ENCODE results near the gene VPS4B.
A peak's percentile ranks its signal among the peaks of the same experiment; 100 is the strongest.
"Not testable (repeated sequence)": the region's sequence is repeated elsewhere in the genome, so short reads cannot be mapped to it uniquely, and the experiment has no call there.

VPS4B gene

DNA sequence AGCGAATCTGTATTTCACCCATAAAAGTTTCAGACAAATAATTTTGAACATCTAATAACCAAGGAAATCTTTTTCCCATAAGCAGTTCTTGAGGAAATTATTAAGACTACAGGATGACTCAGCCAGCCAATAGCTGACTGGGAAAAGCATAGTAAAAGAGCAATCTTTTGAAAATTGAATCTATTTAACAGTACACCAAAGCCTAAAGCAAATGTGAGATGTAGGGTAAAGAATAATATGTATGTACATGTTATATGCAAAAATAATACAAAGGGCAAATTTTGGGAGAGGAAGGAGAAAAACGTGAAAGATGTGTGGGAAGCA, 42.7 kb downstream of the VPS4B start:
- DNase-seq: no peak
- in situ Hi-C loops (cut with HindIII; ENCODE audit: low pct_ligation_motif_present, low pct_unique_long_range_greater_than_20kb, low sequenced_read_pairs): no loop called here

DNA sequence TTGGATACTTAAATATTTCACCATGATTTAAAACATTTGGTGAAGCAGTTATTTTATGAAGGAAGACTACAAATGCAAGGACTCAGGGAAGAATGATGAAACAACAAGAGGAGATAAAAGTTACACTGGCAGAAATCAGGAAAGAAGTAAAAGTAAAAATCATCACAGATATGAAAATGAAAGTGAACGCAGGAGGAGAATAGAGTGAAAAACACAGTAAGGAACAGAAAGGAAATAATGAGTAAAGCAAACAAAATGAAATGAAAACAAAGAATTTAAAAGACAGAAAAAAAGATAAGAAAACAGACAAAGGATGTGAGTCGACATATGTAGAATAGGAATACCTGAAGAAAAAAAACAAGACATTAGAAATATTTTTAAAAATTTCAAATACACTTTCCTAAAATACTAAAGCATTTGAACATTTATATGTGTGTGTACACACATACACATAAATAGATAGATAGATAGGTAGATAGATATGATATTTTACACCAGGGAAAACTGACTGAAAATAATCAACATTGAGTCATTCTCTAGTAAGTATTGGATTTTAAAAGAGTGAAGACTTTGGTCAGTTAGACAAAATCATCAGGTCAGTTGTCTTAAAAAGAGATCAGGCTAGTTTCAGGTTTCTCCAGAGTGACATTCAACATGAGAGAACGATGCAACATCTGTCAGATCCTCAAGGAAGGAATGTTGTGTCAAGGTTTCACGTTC, 43.2 kb downstream of the VPS4B start:
- no peak for DNase-seq
- in situ Hi-C loops (cut with HindIII; ENCODE audit: low pct_ligation_motif_present, low pct_unique_long_range_greater_than_20kb, low sequenced_read_pairs): no loop called here

DNA sequence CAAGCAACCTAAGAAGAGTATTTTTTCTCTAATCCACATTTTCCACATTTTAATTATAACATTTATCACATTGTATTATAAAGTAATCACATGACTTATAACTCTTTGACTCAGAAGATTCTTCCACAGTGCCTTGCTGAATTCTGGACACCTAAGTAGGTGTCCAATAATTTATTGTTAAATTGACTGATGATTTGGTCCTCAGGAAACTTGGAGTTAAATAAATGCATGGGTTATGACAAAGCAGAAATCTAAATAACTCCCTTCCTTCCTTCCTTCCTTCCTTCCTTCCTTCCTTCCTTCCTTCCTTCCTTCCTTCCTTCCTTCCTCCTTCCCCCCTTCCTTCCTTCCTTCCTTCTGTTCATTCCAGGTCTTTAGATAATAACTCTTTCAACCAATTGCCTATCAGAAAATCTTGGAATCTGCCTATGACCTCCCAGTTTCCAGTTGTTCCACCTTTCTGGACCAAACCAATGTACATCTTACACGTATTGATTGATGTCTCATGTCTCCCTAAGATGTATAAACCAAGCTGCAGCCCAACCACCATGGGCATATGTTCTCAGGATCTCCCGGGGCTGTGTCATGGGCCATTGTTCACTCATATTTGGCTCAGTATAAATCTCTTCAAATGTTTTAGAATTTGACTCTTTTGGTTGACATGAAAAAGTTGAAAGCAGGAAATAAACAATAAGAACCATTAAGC, 44.8 kb downstream of the VPS4B start:
- in situ Hi-C loops (cut with HindIII; ENCODE audit: low pct_ligation_motif_present, low pct_unique_long_range_greater_than_20kb, low sequenced_read_pairs): no loop called here
- DNase-seq: no peak

DNA sequence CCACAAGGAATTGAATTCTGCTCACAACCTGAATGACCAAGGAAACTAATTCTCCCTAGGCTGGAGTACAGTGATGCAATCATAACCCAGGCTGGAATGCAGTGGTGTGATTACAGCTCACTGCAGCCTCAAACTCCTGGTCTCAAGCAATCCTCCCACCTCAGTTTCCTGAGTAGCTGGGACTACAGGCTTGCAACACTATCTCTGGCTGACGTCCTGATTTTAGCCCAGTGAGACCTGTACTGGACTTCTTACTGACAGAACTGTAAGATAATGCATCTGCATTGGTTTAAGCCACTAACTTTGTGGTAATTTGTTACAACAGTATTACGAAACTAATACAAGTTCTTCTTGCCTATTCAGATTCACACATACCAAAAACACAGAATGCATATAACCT, 45.7 kb downstream of the VPS4B start:
- in situ Hi-C loops (cut with HindIII; ENCODE audit: low pct_ligation_motif_present, low pct_unique_long_range_greater_than_20kb, low sequenced_read_pairs): no loop called here
- no peak for DNase-seq

DNA sequence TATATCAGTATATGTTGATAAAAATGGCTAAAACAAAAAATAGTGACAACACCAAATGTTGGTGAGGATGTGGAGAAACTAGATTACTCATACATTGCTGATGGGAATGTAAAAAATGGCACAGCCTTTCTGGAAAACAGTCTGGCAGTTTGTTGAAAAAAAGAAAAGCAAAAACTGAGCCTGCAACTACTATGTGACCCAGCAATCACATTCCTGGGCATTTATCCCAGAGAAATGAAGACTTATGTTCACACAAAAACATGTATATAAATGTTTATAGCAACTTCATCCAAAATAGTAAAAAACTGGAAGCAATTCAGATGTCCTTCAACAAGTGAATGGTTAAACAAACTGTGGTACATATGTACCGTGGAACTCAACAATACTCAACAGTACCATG, 47.7 kb downstream of the VPS4B start:
- no peak for DNase-seq
- in situ Hi-C loops (cut with HindIII; ENCODE audit: low pct_ligation_motif_present, low pct_unique_long_range_greater_than_20kb, low sequenced_read_pairs): no loop called here

DNA sequence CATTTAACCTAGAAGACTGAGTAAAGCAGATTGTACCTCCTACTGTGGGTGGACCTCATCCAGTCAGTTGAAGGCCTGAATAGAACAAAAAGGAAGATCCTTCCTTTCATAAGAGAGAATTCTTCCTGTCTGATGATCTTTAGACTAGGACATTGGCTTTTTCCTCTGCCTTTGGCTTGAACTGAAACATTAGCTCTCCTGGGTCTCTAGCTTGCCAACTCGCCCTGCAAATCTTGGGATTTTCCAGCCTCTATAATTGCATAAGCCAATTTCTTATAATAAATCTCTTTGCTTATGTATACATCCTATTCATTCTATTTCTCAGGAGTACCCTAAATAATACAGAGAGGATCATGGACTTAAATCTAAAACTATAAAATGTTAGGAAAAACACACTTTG, 49.1 kb downstream of the VPS4B start:
- no peak for DNase-seq
- in situ Hi-C loops (cut with HindIII; ENCODE audit: low pct_ligation_motif_present, low pct_unique_long_range_greater_than_20kb, low sequenced_read_pairs): no loop called here

DNA sequence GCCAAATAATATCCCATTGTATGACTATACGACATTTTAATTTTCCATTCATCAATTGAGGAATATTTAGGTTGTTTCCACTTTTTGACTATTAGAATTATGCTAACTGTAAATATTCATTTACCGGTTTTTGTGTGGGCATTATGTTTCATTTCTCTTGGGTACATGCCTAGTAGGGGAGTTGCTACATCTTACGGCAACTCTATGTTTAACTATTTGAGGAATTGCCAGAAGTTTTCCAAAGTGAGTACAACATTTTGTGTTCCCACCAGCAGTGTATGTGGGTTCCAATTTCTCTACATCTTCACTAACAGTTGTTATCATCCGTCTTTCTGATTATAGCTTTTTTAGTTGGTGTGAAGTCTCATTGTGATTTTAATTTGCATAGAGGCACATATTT, 53.7 kb downstream of the VPS4B start:
- DNase-seq: no peak
- in situ Hi-C loops (cut with HindIII; ENCODE audit: low pct_ligation_motif_present, low pct_unique_long_range_greater_than_20kb, low sequenced_read_pairs): no loop called here

DNA sequence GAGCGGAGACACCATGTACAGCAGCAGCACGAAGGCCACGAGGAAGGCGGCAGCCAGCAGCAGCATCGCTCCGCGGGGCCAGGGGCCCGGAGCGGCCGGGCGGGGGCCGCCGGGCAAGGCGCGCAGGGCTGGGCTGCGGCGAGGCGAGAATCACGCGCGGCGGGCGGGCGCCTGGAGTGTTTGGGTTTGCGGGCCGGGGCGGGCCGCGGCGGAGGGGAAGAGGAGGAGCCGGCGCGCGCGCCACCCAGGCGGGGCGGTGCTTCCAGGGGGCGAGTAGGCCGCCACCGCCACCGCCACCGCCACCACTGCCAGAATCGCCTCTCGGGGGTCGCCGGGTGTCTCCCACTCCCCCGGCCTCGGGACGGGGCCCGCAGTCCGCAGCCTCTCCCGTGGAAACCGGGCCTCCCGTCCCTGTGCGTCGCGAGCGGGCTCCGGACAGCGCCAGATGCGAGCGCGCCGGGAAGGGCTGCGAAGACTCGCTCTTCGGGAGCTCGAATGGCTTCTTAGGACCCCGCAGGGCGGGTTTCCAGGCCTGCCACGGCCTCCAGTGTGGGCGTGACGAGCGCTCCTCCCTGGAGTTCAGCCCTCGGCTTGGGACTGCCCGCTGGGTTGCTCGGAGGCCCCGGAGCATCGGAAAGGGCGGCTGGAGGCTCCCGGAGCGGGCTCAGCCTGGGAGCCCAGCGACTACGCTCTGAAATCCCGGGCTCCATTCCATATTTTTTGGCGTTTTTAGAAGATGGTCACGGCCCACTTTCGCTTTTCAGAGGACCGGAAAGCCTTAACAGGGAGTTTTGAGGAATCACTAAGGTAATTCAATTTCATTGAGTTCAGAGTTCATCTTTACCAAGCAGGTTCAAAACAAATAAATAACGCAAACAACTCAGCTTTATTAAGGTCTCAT, 55.0 kb downstream of the VPS4B start, which contains the start of gene KDSR:
Gene KDSR, minus strand, starts transcription at position 154 of the 901 bp plus-strand sequence. Its CDS starts 88 bp downstream, at position 66.
- peak; percentile 97 for DNase-seq
- in situ Hi-C loops (cut with HindIII; ENCODE audit: low pct_ligation_motif_present, low pct_unique_long_range_greater_than_20kb, low sequenced_read_pairs): no loop called here

DNA sequence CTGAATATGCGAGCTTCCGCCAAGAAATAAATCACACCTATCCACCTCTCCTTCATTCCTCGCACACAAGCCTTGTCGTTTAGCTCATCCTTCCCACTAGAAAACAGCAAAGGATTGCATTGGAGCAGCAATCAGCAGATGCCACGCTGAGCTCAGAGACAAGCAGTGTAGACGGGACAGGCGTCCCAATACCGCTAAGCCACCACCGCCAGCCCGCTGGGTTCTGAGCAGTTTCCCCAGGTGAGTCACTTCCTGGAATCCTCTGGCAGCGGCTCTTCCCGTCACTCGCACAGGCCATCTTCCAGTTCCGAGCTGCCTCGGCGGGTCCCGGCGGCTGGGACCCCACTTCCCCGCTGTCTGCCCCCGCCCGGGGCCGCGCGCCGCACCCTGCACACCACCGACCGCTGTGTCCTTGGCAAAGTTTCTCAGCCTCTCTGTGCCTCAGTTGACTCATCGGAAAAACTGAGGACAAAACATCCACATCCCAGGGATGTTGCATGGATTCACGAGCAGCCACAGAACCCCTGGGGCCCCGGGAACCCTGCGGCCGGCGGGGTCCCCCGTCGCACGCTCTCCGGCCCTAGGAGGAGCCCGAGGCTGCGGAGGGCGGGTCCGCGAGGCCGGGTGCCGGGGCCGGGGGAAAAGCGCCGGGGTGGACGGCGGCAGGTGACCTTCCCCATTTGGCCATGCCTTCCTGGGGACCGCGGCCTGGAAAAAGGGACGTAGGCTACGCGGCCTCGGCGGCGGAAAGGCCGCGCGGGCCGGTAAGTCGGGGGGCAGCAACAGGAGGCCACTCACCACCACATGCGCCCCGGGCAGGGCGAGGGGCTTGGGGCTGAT, 55.8 kb downstream of the VPS4B start:
- in situ Hi-C loops (cut with HindIII; ENCODE audit: low pct_ligation_motif_present, low pct_unique_long_range_greater_than_20kb, low sequenced_read_pairs): no loop called here
- peak; percentile 74 for DNase-seq

DNA sequence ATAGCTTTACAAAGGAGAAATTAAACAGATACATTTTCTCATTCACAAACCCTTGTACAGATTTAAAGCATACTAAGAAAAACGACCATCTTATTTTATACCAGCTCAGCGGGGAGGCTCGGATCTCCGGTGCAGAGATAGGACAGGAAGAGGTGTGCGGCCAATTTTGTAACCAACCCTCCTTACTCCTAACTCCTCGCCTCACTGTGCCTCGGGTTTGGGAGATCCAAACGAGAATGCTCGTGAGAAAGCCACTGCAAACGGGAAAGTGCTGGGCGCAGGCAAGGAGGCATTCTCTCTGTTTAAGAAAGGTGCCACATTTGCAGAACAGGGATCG, 56.4 kb downstream of the VPS4B start:
- in situ Hi-C loops (cut with HindIII; ENCODE audit: low pct_ligation_motif_present, low pct_unique_long_range_greater_than_20kb, low sequenced_read_pairs): no loop called here
- peak; percentile 15 for DNase-seq

DNA sequence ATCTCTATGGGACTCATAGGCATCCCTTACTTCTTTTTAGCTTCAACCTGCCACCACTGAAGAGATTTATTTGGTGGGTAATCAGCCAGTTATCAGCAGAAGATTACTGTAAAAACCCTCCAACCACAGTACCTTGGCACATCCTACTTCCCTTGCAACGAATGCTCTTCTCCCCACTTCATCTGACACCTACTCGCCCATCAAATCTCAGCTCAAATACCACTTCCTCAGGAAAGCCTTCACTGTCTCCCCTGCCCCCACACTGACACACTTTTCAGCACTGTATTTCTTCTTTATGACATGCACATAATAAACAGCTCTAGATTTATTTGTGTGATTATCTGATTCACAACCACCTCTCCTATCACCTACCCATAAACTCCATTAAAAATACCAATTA, 58.3 kb downstream of the VPS4B start:
- DNase-seq: no peak
- in situ Hi-C loops (cut with HindIII; ENCODE audit: low pct_ligation_motif_present, low pct_unique_long_range_greater_than_20kb, low sequenced_read_pairs): no loop called here

DNA sequence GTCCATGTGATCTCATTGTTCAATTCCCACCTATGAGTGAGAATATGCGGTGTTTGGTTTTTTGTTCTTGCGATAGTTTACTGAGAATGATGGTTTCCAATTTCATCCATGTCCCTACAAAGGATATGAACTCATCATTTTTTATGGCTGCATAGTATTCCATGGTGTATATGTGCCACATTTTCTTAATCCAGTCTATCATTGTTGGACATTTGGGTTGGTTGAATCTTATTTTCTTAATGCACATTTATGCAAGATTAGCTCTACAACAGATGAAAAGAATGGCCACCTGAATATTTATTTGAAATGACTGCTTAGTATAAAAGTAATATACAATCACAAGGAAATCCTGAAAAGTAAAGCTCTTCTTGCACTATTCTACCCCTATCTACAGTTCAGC, 58.9 kb downstream of the VPS4B start:
- in situ Hi-C loops (cut with HindIII; ENCODE audit: low pct_ligation_motif_present, low pct_unique_long_range_greater_than_20kb, low sequenced_read_pairs); DNase-seq: not testable (repeated sequence)

DNA sequence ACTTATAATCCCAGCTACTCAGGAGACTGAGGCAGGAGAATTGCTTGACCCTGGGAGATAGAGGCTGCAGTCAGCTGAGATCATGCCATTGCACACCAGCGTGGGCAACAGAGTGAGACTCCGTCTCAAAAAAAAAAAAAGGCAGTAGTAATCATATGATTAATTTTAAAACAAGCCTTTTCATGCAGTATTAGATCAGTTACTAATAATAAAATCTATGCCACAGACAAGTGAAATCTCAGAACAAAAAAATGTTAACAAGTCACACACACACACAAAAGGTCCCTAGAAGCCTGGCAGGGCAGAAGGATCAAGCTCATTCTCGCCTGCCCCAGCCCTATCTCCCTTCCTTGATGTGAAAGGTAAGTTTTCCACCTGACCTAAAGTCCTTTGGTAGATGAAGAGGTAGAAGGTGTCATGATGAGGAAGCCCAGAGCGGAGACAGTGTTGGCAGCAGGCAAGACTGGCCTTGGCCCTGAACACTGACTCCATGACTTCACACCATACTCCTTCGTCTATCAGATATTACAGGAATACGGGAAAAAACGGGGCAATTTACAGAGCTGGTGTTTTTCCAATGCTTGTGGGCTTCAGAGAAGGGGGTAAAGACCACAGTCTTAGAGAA, 65.9 kb downstream of the VPS4B start:
- DNase-seq: no peak
- in situ Hi-C loops (cut with HindIII; ENCODE audit: low pct_ligation_motif_present, low pct_unique_long_range_greater_than_20kb, low sequenced_read_pairs): no loop called here

DNA sequence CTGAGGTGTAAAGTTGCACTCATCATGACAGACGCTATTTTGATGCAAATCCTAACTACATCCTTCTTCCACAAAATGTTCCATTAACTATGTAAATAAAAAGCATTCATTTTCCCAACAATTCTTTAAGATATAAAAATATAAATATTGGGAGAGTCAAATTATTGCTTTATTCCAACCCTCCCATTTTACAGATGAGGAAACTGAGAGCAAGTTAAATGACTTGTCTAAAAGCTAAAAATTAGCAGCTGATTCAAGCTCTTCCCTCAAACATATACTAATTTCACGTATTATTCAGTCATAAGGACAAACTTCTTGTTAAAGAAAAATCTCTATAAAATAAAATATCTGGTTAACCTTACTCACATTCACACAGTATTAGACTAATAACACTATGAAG, 72.0 kb downstream of the VPS4B start:
- in situ Hi-C loops (cut with HindIII; ENCODE audit: low pct_ligation_motif_present, low pct_unique_long_range_greater_than_20kb, low sequenced_read_pairs): no loop called here
- DNase-seq: no peak

DNA sequence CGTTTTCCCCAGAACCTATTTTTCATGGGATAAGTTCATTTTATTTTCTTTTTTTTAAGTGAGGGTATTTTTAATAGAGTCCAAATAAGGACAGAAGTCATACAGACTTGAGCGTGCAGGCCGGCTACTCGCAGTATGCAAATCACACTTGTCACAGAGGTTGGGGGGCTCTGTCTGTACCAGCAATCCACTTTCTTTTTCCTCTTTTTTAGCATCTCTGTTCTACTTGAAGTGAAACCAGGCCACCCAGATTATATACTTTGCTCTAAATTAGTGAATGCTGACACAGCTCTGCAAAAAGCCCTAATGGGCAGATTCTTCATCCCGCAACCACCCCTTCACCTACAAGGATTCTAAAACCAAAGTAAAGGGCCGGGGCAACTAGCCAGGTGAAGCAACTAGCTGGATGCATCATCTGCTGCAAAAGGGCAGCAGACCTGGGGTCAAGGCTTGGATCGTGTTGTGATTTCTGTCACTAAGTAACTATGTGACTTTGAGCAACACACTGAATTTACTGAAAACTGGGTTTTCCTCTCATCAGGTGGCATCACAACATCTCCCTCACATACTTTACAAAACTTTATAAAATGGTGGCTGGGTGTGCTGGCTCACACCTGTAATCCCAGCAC, 73.7 kb downstream of the VPS4B start:
- in situ Hi-C loops (cut with HindIII; ENCODE audit: low pct_ligation_motif_present, low pct_unique_long_range_greater_than_20kb, low sequenced_read_pairs): loop anchor here (25.0 kb wide), 1 partner anchor 336 kb away; no protein-coding TSS in a partner anchor
- DNase-seq: no peak

DNA sequence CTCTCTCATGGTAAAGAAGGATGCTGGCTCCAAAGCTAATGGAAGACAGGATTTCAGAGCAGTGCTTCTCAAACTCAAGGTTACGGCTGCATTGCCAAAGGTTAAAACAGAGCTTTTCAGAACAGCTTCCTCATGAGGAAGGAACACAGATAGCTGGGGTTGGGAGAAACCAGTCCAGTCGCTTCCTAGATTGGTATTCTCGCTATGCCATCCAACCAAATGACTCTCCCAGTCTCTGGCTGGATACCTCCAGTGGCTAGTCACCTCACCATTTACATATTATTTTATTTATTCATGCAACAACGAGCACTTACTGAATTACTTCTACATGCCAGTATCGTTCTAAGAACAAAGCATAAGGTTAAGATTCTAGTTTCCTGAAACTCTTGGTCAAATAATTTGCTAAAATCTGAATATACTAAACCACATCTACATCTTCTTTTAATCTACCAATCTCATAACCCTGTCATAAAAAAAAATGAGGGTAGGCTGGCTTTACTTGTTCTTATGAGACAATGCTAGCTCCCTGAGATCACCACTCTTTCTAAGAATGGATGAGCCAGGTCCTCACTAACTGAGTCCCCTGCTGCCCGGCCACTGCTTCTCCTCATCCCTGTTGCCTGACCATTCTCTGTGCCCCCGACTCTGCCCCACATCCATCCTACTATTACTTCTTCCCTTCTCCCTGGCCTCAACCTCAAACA, 75.6 kb downstream of the VPS4B start:
- DNase-seq: no peak
- in situ Hi-C loops (cut with HindIII; ENCODE audit: low pct_ligation_motif_present, low pct_unique_long_range_greater_than_20kb, low sequenced_read_pairs): loop anchor here (25.0 kb wide), 1 partner anchor 334 kb away; no protein-coding TSS in a partner anchor

DNA sequence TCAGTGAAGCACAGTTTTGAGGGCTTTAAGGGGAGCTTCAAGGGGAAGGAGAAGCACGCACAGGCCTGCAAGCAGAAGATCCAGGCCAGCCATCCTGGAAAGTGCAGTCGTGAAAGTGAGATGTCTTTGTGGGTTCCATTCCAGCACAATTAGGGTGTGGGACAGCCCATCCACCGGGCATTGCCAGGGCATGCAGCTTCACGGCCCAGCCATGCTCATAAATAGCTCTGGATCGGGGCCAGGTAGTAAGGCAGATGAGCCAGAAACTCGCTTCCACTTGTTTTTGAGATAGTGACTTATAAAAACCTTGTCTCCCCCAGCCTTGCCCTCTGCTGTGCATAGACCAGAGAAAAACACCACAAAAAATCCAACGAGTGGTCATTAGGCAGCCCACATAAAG, 76.2 kb downstream of the VPS4B start:
- in situ Hi-C loops (cut with HindIII; ENCODE audit: low pct_ligation_motif_present, low pct_unique_long_range_greater_than_20kb, low sequenced_read_pairs): loop anchor here (25.0 kb wide), 1 partner anchor 334 kb away; no protein-coding TSS in a partner anchor
- DNase-seq: no peak

All from ACHN (cell line).